HPDE6-E6E7 (cell line): ENCODE measurements around the gene CCZ1B.
"Not testable (repeated sequence)": the region's sequence is repeated elsewhere in the genome, so short reads cannot be mapped to it uniquely, and the experiment has no call there.

Experiments
- DNase-seq: peaks from one replicate; pipeline ENCODE4 v3.0.0; 2011; ENCODE audit warnings: missing footprints; ENCODE audit errors: extremely low spot score

The CCZ1B gene

DNA sequence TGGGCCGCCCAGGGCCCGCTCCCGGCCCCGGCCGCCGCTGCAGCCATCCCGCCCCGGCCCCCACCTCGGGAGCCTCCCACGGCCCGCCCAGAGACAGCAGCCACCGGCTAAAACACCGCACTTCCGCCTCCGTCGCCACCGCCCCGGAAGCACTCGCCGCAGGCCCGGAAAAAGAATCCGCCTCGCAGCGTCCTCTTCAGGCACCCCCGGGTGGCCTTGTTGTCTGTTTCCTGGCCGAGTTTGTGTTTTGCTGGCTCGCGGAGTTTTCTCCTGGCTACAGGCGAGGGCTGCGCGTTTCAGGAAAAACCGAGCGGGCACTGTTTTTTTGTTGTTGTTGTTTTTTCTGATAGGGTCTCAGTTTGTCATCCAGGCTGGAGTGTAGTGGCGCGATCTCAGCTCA, at the start of gene CCZ1B:
Gene CCZ1B (minus strand): TSS at position 125 of the 400 bp plus-strand sequence. CDS start 78 bp downstream, at position 47.
- not testable (repeated sequence) for DNase-seq

DNA sequence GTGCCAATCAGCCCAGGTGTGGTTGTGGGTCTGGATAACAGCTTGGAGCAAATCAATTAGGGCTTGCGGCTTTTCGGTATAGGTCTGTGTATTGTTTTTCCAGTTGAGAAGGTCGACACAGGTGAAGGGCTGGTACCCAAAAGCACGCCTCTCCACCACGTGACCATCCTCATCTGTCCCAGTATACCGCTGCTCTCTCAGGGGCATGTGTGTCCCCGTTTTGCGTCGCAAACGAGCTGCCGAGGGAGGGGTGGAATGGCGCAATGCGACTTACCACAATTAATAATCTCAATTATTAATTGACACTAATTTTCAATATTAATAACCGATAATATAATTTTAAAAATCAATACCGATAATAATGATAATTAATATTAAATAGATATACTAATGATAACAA, 48.9 kb upstream of the CCZ1B start:
- not testable (repeated sequence) for DNase-seq

DNA sequence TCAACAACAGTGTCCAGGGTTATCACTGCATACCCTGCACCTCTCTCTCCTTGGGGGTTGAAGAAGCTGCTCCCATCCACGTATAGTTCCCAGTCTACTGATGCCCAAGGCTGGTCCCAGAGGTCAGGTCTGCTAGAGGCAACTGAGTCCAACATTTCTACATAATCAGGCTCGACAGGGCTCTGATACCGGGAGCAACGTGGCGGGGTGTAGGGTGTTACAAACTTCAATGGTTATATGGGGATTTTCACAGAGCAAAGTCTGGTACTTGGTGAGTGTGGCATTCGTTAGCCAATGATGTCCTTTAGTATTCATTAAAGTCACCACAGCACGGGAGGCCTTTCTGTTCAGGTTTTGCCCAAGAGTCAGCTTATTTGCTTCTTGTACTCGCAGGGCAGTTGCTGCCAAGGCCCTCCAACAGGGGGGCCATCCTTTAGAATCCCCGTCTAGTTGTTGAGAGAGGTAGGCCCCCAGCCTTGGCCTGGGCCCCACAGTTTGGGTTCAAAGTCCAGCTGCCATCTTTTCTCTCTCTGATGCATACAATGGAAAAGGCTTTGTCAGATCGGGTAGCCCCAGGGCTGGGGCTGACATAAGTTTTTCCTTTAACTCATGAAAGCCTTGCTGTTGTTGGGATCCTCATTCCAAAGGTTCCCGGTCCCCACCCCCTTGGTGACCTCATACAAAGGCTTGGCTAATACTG, 46.3 kb upstream of the CCZ1B start:
- DNase-seq: not testable (repeated sequence)

- not testable (repeated sequence) for DNase-seq
Observed at GRCh38 chr7:6871421-6872144, 45.5 kb upstream of the CCZ1B start.

- not testable (repeated sequence) for DNase-seq
Observed at GRCh38 chr7:6864751-6865150, 38.7 kb upstream of the CCZ1B start.

GRCh38 chr7:6864188-6864587, 38.1 kb upstream of the CCZ1B start:
- DNase-seq: not testable (repeated sequence)

DNA sequence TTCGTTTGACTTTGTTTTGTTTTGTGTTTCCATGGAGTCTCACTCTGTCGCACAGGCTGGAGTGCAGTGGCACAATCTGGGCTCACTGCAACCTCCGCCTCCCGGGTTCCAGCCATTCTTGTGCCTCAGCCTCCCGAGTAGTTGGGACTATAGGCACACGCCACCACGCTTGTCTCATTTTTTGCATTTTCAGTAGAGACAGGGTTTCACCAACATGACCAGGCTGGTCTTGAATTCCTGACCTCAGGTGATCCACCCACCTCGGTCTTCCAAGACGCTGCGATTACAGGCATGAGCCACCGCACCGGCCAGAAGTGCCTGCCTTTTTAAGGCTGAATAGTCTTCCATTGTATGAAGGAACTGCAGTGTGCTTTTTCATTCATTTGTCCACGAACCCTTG, 36.8 kb upstream of the CCZ1B start:
- DNase-seq: not testable (repeated sequence)

DNA sequence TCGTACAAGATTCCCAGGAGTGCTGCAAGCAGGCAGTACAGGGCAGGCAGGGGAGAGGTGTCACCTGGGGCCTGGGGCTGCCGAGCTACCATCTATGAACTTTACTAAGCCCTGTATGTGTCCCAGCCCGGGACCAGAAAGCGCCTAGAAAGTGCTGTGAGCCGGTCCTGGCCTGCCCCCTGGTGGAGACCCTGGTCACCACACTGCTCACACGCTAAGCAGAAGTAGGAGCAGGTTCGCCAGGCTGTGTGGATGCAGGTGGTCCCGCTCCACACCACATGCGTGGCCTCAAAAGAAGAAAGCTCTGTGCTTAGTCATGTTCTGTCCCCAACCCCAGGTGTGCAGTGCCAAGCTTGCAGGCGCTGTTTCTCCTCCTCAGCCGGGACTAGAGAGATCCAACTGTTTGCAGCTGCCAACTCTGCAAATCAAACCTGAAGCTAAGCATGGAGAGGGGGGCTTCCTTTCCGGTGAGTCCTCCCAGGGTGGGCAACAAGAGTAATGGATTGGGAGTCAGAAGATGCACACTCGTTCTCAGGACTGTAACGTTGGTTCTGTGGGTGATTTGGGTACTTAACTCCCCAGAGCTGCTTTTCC, 31.7 kb upstream of the CCZ1B start:
- DNase-seq: peak; percentile 7

- not testable (repeated sequence) for DNase-seq
Observed at GRCh38 chr7:6855563-6856131, 29.6 kb upstream of the CCZ1B start.

GRCh38 chr7:6854747-6855562, 28.9 kb upstream of the CCZ1B start:
- not testable (repeated sequence) for DNase-seq

DNA sequence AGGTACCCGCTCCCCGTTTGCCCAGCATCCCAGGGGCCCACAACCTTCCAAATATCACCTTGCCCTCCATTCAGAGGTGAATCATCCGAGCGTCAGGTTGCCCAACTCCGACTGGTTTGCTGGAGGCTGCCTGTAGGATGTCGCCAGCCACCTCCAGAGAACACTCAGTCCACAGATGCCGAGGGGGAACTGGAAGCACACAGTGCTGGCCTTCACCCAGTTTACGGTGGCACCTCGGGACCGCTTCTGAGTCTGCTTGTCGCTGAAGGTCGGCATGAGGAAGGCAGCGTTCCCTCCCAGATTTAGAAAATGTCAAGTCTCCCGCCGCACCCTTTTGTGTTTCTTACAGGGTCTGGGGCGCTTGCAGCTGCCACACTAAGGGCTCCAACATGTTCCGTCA, 27.6 kb upstream of the CCZ1B start:
- DNase-seq: not testable (repeated sequence)

DNA sequence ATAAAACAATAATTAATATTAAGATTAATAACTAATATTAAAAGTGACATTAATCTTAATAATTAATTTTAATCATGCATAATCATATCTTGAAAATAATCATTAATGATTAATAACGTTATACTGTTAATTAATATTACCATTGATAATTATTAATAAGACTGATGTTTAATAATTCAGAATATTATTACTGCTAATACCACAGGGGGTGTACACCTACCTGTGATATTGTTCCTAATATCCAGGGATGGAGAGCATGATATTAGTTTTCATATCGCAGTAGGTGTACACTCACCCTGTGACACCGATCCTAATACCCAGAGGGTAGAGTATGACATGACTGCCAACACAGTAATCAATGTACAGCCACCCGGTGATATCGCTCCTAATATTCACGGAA, 23.1 kb upstream of the CCZ1B start:
- not testable (repeated sequence) for DNase-seq

- DNase-seq: not testable (repeated sequence)
Observed at GRCh38 chr7:6847751-6848150, 21.7 kb upstream of the CCZ1B start.

DNA sequence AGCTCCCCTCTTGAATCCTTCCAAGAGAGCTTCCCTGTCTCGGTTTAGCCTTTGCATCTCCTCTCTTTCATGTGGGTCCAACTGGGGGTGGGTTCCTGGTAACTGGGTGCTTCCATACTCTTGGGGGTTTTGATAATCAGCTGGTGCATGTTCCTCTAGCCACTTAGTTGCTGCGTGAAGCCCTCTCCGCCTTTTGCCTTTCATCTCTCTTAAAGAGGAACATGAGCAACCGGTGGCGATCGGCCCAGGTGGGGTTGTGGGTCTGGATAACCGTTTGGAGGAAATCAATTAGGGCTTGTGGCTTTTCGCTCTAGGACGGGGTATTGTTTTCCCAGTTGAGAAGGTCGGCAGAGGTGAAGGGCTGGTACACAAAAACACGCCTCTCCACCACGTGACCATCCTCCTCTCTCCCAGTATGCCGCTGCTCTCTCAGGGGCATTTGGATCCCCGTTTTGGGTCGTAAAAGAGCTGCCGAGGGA, 19.9 kb upstream of the CCZ1B start:
- DNase-seq: not testable (repeated sequence)

DNA sequence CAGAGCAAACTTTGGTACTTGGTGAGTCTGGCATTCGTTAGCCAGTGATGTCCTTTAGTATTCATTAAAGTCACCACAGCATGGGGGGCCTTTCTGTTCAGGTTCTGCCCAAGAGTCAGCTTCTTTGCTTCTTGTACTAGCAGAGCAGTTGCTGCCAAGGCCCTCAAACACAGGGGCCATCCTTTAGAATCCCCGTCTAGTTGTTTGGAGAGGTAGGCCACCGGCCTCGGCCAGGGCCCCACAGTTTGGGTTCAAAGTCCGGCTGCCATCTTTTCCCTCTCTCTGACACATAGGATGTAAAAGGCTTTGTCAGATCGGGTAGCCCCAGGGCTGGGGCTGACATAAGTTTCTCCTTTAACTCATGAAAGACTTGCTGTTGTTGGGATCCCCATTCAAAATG, 17.6 kb upstream of the CCZ1B start:
- DNase-seq: not testable (repeated sequence)

DNA sequence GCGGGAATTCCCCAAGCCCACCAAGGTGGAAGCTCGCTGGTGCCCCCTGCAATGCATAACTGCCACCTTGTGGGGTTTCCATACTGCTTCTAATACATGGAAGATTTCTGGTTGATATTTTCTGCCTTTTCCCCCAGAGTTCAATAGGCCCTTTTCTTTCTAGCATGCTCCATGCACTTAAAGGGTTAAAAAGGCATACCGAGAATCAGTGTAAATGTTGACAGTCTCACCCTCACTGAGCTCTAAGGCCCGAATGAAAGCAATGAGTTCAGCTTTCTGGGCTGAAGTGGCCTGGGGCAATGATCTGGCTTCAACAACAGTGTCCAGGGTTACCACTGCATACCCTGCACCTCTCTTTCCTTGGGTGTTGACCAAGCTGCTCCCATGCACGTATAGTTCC, 17.0 kb upstream of the CCZ1B start:
- not testable (repeated sequence) for DNase-seq

GRCh38 chr7:6842278-6842921, 16.3 kb upstream of the CCZ1B start:
- DNase-seq: not testable (repeated sequence)

DNA sequence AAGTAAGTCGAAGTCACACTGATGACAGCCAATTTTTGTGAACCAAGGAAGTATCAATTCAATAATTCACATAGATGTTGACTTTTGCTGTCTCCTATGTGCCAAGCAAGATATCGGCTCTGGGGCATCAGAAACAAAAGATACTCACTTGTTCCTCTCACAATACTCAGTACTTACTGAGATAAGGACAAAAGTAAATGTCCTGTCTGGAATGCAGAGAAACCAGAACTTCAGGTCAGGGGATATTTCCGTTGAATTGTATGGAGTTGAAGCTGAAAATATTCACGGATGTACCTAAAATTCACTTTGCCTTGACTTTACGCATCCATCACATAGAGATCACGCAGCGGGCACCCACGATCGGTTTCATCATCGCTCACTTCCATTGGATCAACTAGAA, 11.0 kb upstream of the CCZ1B start:
- DNase-seq: not testable (repeated sequence)

GRCh38 chr7:6835521-6835920, 9.4 kb upstream of the CCZ1B start:
- DNase-seq: not testable (repeated sequence)

GRCh38 chr7:6833636-6834035, 7.6 kb upstream of the CCZ1B start:
- no peak for DNase-seq
